HG03460 (cell line): Measurements from ENCODE around the gene MAT2A.
"Not testable (repeated sequence)": the region's sequence is repeated elsewhere in the genome, so short reads cannot be mapped to it uniquely, and the experiment has no call there.

Experiments used
- ATAC-seq: cut with Tn5 transposase; IDR thresholded peaks from one replicate; pipeline ENCODE4 v1.9.1; 2021; ENCODE audit not compliant: unreplicated experiment

Gene MAT2A

DNA sequence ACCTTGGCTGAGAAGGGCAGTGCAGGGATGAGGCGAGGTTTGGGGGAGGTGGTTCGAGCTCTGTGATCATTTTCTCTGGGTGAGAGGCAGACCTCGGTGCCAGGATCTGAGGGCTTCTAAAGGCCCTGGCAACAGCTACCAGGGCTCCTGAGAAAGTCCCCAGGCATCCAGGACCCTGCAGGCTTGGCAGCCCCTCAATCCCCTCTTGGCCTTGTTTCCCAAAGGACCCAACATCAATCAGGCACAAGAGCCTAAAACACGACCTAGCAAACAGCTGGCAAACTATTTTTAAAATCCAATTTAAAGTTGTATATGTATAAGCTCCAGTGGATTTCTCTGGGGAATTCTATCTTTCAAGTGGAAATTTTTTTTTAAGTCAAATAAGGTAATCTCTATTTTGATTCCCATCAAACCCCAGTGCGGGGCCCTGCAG lies 15.0 kb upstream of the MAT2A start:
- ATAC-seq: no peak

DNA sequence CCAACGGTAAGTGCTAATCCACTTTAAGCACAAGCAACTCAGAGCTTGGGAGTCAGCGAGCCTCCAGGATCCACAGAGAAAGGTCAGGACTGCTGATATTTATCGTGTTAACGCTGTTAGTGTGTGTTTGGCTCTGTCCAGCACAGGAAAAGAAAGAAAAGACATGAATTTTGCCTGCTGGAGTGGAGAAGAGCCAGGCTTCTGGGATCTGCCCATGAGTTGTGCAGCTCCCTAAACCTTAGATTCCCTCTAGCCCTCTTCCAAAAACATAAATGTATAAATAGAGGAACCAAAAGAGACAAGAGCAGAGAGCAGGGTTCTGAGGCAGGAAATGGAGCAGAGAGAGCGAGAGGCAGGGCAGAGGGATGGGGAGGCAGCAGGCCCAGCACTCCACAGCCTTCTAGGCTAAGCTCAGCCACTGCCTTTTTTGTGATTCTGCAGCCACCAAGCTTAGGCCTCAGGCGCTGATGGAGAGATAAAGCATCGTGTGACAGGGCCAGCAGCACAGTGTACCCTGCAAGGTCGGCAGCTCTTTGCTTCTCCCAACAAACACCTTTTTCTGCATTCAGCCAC lies 14.5 kb upstream of the MAT2A start:
- ATAC-seq: no peak

DNA sequence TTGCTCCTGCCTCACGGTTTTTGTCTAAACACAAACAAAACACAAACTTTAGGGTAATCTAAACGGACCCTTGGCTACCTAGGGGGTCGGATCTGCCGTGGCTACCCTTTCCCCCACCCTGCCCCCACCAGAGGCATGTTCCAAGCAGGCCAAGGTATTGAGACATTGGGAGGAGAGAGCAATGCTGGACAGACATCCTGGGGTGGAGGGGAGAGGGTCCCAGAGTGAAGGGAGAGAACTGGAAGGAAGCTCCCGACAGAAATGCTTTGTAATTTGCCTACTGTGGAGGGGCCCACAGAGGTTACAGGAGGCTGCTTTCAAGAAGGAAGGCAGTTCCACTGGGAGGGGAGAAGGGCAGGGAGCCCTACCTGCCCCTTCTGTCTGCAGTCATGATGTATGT lies 13.9 kb upstream of the MAT2A start:
- ATAC-seq: no peak

DNA sequence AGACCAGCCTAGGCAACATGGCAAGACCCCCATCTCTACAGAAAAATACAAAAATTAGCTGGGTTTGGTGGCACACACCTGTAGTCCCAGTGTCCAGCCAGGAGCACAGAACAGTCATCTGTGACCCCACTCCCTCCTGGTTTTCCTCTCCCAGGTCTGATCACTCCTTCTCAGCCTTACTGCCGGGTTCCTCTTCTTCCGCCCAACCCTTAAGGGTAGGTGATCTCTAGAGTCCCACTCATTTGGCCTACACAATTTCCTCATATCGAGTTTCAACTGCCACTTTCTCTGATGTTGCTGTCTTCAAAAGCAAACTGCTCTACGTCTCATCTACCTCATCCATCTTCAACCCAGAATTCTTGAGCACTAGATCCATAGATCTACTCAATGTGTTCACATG lies 13.4 kb upstream of the MAT2A start:
- ATAC-seq: no peak

DNA sequence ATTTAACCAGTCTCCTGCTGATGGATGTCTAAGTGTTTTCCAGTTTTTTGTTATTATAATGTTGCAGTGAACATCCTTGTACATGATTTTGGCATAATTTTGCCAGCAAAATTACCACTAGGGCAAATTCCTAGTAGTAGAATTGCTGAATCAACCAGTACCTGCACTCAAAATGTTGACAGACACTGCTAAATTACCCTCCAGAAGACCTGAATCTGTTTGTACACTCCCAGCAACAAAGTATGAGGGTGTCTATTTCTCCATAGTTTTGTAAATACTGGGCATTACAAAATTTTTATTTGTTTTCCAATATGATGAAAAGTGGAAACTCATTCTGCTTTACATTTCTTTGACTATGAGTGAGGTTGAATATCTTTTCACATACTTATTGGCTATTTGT lies 11.2 kb upstream of the MAT2A start:
- ATAC-seq: no peak

DNA sequence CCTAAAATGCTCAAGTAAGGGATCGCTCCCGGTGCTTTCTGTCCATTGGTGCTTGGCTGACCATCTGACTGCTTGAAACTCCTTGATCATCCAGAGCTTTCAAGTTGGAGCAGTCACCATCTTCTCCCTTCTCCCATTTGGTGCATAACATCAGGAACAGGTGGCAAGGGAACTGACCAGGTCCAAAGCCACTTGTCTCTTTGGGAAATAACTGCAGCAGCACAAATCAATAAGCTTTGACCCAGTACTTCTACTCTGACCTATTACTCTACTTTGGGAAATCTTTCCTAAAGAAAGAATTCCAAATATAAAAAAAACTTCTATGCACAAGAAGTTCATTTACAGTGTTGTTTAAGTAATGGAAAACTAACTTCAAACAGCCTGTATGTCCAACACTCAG lies 10.6 kb upstream of the MAT2A start:
- no peak for ATAC-seq

DNA sequence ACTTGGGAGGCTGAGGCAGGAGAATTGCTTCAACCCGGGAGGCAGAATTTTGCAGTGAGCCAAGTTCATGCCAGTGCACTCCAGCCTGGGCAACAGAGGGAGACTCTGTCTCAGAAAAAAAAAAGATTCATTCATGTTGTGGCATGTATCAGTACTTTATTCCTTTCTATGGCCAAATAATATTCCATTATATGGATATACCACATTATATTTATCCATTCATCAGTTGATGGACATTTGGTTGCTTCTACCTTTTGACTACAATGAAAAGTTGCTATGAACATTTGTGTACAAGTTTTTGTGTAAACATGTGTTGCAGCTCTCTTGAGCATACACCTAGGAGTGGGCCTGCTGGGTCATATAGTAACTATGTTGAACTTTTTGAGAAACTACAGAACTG lies 9.2 kb upstream of the MAT2A start:
- no peak for ATAC-seq

DNA sequence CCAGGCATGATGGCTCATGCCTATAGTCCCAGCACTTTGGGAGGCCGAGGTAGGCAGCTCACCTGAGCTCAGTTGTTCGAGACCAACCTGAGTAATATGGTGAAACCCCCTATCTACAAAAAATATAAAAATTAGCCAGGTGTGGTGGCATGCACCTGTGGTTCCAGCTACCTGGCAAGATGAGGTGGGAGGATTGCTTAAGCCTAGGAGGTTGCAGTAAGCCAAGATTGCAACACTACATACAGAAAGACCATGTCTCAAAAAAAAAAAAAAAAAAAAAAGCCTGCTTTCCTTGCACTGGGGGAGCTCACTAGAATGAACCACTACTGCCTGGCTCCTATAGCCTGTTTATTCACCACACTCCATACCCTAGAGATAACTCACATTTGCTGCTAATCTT lies 7.4 kb upstream of the MAT2A start:
- no peak for ATAC-seq

DNA sequence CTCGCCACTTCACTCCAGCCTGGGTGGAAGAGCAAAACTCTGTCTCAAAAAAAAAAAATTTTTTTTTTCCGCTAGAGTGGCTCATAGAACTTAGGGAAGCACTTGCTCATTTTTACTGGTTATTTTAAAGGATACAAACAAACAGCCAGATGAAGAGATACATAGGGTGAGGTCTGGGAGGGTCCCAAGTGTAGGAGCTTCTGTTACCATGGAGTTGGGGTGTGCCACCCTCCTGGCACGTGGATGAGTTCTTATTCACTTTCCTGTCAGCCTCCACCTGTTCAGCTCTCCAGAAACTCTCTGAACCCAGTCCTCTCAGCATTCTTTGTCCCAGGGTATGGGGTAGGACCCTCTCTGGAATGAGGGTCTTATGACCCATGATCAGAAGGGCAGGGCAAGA lies 4.9 kb upstream of the MAT2A start:
- ATAC-seq: no peak

DNA sequence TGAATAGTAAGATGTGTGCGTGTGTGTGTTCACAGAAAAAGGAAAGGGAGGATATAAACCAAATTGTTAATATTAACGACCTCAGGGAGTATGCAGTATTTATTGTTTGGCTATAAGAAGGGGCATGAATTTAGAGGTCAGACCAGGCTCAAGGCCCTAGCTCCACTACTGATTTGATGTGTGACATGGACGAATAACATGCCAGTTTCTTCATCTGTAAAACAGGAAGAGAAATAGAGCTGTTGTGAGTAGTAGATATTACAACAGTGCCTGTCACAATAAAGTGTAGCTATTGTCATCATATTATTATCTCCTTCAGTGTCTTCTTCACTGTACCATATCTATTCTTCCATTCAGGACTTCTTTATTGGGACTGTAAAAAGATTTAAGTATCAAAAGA lies 4.1 kb upstream of the MAT2A start:
- no peak for ATAC-seq

DNA sequence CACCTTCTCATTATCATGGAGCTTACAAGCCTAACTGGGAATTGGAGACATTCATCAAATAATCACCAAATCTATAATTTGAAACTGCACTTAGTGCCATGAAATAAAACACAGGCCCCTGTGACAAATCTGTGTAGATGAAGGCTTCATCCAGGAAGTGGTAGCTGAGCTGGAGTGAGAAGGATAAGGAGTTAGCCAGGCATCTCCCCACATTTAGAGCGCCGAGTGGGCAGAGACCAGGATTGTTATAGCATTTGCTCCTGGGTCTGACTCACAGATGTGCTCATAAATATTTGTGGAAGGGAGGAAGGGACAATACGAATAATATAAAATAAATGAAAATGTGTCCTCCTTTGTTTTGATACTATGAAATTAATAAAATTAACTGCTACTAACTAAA lies 2.5 kb upstream of the MAT2A start:
- ATAC-seq: no peak

DNA sequence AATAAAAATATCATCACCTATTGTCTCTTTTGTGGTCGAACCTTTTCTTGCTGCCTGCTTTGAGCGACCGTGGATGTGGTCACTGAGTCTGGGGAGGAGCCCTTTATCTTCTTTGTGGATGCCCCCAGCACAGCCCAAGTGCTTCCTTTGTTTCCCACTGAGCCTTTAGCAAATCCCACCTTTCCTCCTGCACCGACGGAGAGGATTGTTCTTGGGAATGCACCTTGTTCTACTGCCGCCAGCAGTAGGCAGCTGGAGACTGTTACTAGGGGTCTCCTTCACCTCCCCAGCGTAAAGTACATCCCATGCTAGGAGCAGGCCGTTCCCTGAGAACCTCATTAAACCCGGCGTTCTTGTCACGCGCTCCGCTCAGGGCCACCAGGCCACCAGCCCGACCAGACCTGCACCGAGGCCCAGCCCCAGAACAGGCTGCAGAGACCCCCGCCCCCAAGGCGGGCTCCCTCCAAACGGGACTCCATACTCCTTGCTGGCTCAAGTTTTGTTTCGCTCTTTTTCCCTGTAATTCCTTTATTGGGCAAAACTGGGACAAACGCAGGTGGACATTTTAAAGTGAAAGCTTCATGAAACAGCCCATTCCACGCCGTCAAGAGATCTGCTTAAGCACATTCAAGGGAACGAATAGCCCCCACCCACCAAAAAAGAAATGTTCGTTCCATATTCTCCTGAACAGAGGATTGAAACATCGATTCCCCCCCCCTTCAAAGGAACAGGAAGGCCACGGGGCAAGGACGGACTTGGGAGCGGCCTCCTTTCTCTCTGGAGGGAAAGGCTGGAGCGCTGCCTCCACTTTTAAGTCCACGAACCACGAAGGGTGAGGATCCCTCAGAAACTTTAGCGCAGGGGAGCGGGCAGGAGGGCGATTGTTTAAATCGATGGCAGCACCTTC lies 1.1 kb upstream of the MAT2A start:
- no peak for ATAC-seq

DNA sequence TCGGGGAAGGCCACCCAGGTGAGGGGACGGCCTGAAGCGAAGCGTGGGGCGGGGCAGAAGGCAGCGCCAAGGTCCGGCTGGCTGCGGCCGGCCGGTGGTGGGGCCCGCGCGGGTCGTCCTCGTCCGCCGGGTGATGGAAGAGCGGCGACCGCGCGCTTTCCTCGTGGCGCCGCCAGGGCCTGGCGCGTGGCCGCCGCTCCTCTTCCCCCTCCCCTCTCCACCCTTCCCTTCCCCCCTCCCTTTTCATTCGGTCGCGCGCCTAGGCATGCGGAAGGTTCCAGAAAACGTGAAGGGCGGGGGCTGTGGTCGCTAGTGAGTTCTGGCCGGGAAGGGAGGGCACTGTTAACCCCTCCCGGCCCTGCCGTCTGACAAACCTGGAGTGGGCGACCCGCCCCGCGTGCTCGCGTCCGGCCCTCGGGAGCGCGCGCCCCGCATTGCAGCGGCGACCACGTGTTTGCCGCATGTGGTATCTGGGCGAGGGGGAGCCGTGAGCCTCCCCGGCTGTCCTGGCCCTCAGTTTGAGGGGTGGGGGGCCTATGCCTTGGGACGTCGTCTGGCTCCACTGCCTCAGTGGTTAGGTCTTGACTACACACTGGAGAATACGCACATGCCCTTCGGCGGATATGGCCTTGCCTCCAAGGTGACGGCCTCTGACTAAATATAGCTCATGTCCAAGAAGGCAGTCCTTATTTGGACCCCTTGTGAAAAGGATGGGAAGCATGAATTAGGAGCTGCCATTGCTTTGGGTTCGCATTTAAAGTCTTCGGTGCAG lies 579 bp downstream of the MAT2A start:
- peak; percentile 34 for ATAC-seq

DNA sequence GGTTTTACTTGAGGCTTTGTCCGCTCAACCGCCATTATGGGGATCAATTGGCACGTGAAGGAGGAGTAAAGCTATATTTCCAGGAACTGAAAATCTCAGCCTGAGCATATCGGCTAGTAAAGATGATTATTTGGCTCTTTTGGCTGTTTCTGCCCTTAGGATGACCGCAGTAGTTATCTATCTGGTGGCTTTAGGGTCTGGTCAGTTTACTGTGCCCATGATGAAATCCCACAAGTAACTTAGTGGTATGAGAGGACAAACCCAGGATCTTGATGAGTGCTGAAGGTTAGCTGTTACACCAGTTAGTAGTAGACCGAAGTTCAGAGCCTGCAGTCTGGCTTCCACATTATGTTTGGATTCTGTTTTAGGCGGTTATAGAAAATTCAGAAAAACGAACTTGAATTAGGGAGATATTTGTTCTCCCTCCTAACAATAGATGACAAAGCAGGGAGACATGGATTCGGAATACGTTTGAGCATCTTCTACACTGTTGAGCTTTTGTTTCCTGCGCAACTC lies 1.2 kb downstream of the MAT2A start:
- ATAC-seq: no peak

DNA sequence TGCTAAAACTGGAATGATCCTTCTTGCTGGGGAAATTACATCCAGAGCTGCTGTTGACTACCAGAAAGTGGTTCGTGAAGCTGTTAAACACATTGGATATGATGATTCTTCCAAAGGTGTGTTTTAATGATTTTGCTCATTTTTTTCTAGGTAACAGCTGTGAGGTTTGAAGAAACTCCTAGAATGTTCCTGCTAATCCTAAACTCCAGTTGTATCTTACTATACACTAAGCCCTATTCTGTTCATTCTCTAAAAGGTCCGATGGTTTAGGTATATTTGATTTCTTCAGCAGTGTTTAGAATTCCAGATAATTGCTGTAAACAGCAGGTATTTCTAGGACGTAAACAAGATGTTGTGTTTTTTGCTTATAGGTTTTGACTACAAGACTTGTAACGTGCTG lies 2.3 kb downstream of the MAT2A start:
- ATAC-seq: no peak

DNA sequence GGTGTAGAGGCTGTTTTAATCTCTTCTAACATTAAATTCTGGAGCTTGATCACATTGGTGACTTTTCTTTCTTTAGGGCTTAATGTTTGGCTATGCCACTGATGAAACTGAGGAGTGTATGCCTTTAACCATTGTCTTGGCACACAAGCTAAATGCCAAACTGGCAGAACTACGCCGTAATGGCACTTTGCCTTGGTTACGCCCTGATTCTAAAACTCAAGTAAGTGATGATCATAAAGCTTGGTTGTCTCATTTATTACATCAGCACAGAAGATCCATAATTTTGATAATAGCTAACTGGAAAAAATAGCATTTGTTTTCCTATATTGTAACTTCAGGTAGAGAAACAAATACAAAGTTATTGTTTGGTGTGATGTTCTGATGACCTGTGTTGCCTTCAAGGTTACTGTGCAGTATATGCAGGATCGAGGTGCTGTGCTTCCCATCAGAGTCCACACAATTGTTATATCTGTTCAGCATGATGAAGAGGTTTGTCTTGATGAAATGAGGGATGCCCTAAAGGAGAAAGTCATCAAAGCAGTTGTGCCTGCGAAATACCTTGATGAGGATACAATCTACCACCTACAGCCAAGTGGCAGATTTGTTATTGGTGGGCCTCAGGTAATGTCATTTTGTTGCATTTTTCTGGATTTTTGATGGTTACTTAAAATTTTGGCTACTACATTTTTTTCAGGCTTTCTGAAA lies 2.9 kb downstream of the MAT2A start:
- no peak for ATAC-seq

DNA sequence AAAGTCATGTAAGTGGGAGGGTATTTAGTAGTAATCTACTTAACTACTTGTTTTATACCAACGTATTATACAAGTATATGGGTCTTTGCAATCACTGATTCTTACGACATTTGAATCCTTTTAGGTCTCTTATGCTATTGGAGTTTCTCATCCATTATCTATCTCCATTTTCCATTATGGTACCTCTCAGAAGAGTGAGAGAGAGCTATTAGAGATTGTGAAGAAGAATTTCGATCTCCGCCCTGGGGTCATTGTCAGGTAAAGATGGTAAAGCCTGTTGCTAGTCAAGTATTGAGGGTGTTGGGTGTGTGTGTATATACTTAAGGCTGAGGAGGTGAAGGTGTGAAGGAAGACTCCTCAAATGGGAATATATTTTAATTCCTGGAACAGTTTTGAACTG lies 3.8 kb downstream of the MAT2A start:
- no peak for ATAC-seq

DNA sequence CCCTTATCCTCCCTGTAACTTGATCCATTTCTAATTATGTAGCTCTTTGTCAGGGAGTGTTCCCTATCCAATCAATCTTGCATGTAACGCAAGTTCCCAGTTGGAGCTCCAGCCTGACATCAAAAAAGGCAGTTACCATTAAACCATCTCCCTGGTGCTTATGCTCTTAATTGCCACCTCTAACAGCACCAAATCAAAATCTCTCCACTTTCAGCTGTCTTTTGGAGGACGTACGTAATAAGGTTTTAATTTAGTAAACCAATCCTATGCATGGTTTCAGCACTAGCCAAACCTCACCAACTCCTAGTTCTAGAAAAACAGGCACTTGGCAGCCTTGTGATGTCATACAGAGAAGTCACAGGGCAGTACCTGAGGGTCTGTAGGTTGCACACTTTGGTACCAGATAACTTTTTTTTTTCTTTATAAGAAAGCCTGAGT lies 5.3 kb downstream of the MAT2A start:
- ATAC-seq: not testable (repeated sequence)

DNA sequence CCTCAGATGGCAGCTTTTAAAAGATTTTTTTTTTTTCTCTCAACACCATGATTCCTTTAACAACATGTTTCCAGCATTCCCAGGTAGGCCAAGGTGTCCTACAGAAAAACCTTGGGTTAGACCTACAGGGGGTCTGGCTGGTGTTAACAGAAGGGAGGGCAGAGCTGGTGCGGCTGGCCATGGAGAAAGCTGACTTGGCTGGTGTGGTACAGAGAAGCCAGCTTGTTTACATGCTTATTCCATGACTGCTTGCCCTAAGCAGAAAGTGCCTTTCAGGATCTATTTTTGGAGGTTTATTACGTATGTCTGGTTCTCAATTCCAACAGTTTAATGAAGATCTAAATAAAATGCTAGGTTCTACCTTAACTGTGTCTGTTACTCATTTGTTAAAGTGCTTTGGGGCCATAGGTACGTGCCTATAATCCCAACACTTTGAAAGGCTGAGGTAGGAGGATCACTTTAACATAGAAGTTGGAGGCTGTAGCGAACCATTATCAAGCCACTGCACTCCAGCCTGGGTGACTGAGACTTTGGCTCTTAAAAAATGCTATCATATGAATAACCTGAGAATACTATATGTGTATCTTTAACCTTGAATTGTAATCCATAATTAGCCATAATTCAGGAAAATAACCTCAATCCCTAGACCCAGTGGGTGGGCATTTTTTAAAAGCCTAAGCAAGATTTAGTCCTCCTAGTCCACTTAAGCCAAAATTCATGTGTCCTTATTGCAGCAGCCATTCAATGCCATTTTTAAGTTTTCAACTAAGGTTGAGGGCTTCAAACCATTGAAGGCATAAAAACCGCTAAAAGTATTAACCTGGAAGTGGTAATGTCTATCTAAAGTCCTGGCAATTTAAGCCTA lies 6.2 kb downstream of the MAT2A start:
- not testable (repeated sequence) for ATAC-seq

DNA sequence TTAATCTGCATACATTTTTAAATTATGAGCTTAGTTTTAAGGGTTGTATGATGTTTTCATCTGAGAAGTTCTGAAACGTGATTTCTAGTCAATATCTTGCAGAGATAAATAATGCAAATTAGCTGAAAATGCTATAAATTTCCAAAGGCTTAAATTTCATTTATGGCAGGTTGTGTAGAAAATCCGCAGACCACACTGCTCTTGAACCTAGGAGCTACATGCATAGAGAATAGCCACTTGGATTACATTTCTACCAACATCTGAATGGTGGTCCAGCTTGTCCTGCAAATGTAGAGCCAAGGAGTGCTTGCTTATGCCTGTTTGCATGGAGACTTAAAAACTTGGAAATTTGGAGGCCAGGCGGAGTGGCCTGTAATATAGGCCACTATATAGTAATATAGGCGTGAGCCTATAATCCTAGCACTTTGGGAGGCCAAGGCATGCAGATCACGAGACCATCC lies 6.8 kb downstream of the MAT2A start:
- no peak for ATAC-seq
